Peyer's patch (tissue), 4 donors: ENCODE results near the gene CFAP221. TPM values are rescaled to one million over a fixed set of nuclear protein-coding genes. Genes with fewer than 3 reads are reported as not detected.

Source experiments
- DNase-seq, 3 donors: peaks; one replicate each; pipeline ENCODE4 v3.0.0-alpha.2; 2017 to 2019
- H3K27ac ChIP-seq, 4 donors: fragments of 200-600 bp; sonication (generic); one replicate each; pipeline ENCODE4 v1.5.1; 2016 to 2019
- H3K27me3 ChIP-seq, 2 donors: fragments of 200-600 bp; sonication (generic); one replicate each; pipeline ENCODE4 v1.5.1; 2019
- H3K36me3 ChIP-seq, 3 donors: fragments of 200-600 bp; sonication (generic); one replicate each; pipeline ENCODE4 v1.5.1; 2016 to 2019
- H3K4me1 ChIP-seq, 4 donors: fragments of 200-600 bp; sonication (generic); one replicate each; pipeline ENCODE4 v1.5.1; 2016 to 2019
- H3K4me3 ChIP-seq, 4 donors: fragments of 200-600 bp; sonication (generic); 1 replicate in 3 of 4; 2 replicates in 1 of 4; pipeline ENCODE4 v1.5.1; 2016 to 2019; ENCODE audit warnings: mild to moderate bottlenecking in 1 of 4
- H3K9me3 ChIP-seq, 4 donors: fragments of 200-600 bp; sonication (generic); one replicate each; pipeline ENCODE4 v1.5.1; 2016 to 2019; ENCODE audit warnings: mild to moderate bottlenecking in 1 of 4
- CTCF ChIP-seq, 6 experiments: fragments of 450-650 bp in 4 of 6; fragments of 200-600 bp in 2 of 6; sonication (generic) in 1 of 6; IDR thresholded peaks; one replicate each; pipeline ENCODE4 v1.5.1; 2017 to 2019; ENCODE audit warnings: antibody characterized with exemption in 6 of 6, mild to moderate bottlenecking in 3 of 6, moderate library complexity in 1 of 6
- POLR2A ChIP-seq, 2 donors: fragments of 450-650 bp; IDR thresholded peaks; one replicate each; pipeline ENCODE4 v1.5.1; 2017; ENCODE audit warnings: antibody characterized with exemption in 2 of 2, mild to moderate bottlenecking in 2 of 2, moderate library complexity in 2 of 2
- total RNA-seq, 4 donors: library from RNA; depleted of rRNA; stranded (reverse); fragments of >200 nt; gene quantifications; one replicate each; pipeline ENCODE4 v1.1.0, GENCODE V29; 2016

CFAP221 gene
- total RNA-seq, 4 donors from 2014 or later: 2.8 to 6.6 (median 3.6) TPM

- H3K27me3 ChIP-seq: no peaks in the 10 kb centered on the region
- no peak for TF ChIP-seq CTCF (IDR thresholded peaks at IDR 0.05)
- TF ChIP-seq POLR2A (IDR thresholded peaks at IDR 0.05): no peak
- H3K27ac ChIP-seq: no peak overlapping the region
- no peaks in the 10 kb centered on the region for H3K9me3 ChIP-seq
- no peaks in the 10 kb centered on the region for H3K36me3 ChIP-seq
- no peak for DNase-seq
- H3K4me1 ChIP-seq: no peaks in the 10 kb centered on the region
- no peak overlapping the region for H3K4me3 ChIP-seq
Observed at GRCh38 chr2:119650206-119650605, 106.0 kb downstream of the CFAP221 start.

DNA sequence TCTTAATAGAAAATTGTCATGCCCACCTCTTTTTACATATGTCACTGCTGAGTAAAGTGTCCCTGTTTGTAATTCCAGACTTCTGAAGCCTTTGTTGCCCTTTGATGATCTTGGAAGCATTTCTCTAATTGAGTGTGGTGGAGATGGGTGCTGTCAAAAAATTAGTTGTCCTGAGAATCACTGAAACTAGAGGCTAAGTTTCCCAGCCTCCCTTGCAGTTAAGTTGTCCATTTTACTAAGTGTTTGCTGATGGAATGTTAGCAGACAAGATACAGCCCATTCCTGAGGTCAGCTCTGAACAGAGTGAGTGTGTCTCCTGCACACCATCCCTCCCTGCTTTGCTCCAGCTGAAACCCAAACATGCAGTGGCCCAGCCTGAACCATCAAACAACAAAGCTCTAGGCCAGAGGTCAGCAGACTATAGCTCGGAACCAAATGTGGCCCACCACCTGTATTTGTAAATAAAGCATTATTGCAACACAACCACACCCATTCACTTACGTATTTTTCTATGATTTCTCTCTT lies 106.7 kb downstream of the CFAP221 start:
- no peaks in the 10 kb centered on the region for H3K9me3 ChIP-seq
- no peak overlapping the region for H3K27ac ChIP-seq
- H3K27me3 ChIP-seq: no peaks in the 10 kb centered on the region
- H3K4me1 ChIP-seq: no peaks in the 10 kb centered on the region
- H3K36me3 ChIP-seq: no peaks in the 10 kb centered on the region
- DNase-seq: no peak
- no peak for TF ChIP-seq CTCF (IDR thresholded peaks at IDR 0.05)
- no peak for TF ChIP-seq POLR2A (IDR thresholded peaks at IDR 0.05)
- H3K4me3 ChIP-seq: no peak overlapping the region

- Histone ChIP-seq H3K27me3 (no peaks in the 10 kb centered on the region), H3K9me3 (no peaks in the 10 kb centered on the region)
- TF ChIP-seq POLR2A (IDR thresholded peaks at IDR 0.05) (no peak), CTCF (IDR thresholded peaks at IDR 0.05) (no peak)
Observed at GRCh38 chr2:119657466-119658145, 113.4 kb downstream of the CFAP221 start.

GRCh38 chr2:119659601-119660342 lies 115.5 kb downstream of the CFAP221 start:
- no peaks in the 10 kb centered on the region for H3K27me3 ChIP-seq
- TF ChIP-seq POLR2A (IDR thresholded peaks at IDR 0.05) (no peak), CTCF (IDR thresholded peaks at IDR 0.05) (peak; percentile 56 to 79 (median 75))
- DNase-seq: peak in 2 of 3 donors; percentile 43 to 73

More at GRCh38 chr2:119657466-119658145, 113.4 kb downstream of the CFAP221 start:
- Histone ChIP-seq H3K4me1 (no peaks in the 10 kb centered on the region), H3K27ac (no peak overlapping the region), H3K4me3 (no peak overlapping the region), H3K36me3 (no peaks in the 10 kb centered on the region)
- no peak for DNase-seq

GRCh38 chr2:119660343-119660658 lies 116.1 kb downstream of the CFAP221 start:
- Histone ChIP-seq H3K9me3 (no peaks in the 10 kb centered on the region), H3K4me1 (no peaks in the 10 kb centered on the region), H3K4me3 (no peak overlapping the region), H3K27ac (no peak overlapping the region), H3K27me3 (no peaks in the 10 kb centered on the region), H3K36me3 (no peaks in the 10 kb centered on the region)
- TF ChIP-seq CTCF (IDR thresholded peaks at IDR 0.05) (no peak), POLR2A (IDR thresholded peaks at IDR 0.05) (no peak)
- no peak for DNase-seq

More at GRCh38 chr2:119659601-119660342, 115.5 kb downstream of the CFAP221 start:
- H3K36me3 ChIP-seq: no peaks in the 10 kb centered on the region
- H3K4me3 ChIP-seq: no peak overlapping the region
- no peak overlapping the region for H3K27ac ChIP-seq
- no peaks in the 10 kb centered on the region for H3K9me3 ChIP-seq
- no peaks in the 10 kb centered on the region for H3K4me1 ChIP-seq
